Nephron progenitor cell (in vitro differentiated cells): ENCODE data around the gene FAM241B.

ENCODE experiments used
- DNase-seq: peaks from one replicate; pipeline ENCODE4 v3.0.0; 2021
- H3K27ac Mint-ChIP-seq: 2 replicates; pipeline ENCODE4 v1.8.0; 2021; ENCODE audit warnings: mild to moderate bottlenecking, moderate library complexity, mixed read lengths
- H3K27me3 Mint-ChIP-seq: 2 replicates; pipeline ENCODE4 v1.8.0; 2021; ENCODE audit warnings: mild to moderate bottlenecking, low read depth, mixed read lengths; ENCODE audit not compliant: poor library complexity
- H3K36me3 Mint-ChIP-seq: 2 replicates; pipeline ENCODE4 v1.8.0; 2021; ENCODE audit warnings: low read depth, mixed read lengths
- H3K4me1 Mint-ChIP-seq: 2 replicates; pipeline ENCODE4 v1.8.0; 2021; ENCODE audit warnings: mixed read lengths
- H3K4me3 Mint-ChIP-seq: 2 replicates; pipeline ENCODE4 v1.8.0; 2021; ENCODE audit warnings: mild to moderate bottlenecking, moderate library complexity, mixed read lengths
- H3K9me3 Mint-ChIP-seq: 2 replicates; pipeline ENCODE4 v1.8.0; 2021; ENCODE audit warnings: mild to moderate bottlenecking, moderate library complexity, mixed read lengths
- TF ChIP-seq, protein P1 (sequence below): fragments of 200-600 bp; sonication (generic); IDR thresholded peaks from 2 replicates; pipeline ENCODE4 v1.5.0; 2021; ENCODE audit warnings: antibody characterized with exemption

The FAM241B gene

DNA sequence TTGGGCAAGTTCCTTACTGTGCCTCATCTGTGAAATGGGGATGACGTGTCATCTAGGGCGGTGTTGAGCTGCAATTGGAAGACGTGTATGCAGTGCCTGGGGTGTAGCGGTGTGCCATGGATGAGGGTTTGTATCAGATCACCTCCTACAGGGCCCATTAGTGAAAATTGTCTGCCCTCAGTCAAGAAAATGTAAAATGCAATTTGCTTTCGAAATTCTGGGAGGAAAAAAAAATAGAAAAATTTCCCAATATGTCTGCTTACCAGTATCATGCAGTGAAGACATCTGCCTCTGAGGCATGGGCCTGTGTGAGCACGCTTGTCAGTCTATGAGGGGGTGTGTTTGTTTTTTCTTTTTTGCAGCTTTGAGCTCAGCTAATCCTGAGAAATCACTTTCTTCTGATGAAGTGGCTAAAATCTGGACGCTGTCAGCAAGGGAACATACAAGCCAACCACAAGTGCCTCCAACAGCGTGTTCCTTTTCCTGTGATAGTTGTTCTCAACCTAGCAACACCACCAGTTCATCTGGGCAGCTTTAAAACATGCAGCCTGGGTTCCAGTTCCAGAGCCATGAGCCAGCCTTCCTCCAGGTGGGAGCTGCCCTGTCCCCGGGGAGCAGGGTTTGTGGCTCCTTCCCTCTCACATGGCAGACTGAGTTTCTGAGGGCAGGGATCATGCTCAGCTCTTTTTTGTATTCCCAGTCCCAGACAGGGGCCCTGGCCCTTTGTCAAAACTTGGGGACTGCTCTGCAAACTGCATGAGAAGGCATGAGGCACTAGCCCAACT, 10.3 kb downstream of the FAM241B start:
- H3K27me3 Mint-ChIP-seq = peaks cover 23% of the 10 kb centered on the region
- peak overlapping the region; percentile 58 for H3K4me3 Mint-ChIP-seq
- TF ChIP-seq, protein P1, sequence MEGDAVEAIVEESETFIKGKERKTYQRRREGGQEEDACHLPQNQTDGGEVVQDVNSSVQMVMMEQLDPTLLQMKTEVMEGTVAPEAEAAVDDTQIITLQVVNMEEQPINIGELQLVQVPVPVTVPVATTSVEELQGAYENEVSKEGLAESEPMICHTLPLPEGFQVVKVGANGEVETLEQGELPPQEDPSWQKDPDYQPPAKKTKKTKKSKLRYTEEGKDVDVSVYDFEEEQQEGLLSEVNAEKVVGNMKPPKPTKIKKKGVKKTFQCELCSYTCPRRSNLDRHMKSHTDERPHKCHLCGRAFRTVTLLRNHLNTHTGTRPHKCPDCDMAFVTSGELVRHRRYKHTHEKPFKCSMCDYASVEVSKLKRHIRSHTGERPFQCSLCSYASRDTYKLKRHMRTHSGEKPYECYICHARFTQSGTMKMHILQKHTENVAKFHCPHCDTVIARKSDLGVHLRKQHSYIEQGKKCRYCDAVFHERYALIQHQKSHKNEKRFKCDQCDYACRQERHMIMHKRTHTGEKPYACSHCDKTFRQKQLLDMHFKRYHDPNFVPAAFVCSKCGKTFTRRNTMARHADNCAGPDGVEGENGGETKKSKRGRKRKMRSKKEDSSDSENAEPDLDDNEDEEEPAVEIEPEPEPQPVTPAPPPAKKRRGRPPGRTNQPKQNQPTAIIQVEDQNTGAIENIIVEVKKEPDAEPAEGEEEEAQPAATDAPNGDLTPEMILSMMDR = no peak
- no peak overlapping the region for H3K27ac Mint-ChIP-seq
- H3K36me3 Mint-ChIP-seq = no peaks in the 10 kb centered on the region
- peaks cover 38% of the 10 kb centered on the region for H3K4me1 Mint-ChIP-seq
- no peak for DNase-seq
- peaks cover 3% of the 10 kb centered on the region for H3K9me3 Mint-ChIP-seq

DNA sequence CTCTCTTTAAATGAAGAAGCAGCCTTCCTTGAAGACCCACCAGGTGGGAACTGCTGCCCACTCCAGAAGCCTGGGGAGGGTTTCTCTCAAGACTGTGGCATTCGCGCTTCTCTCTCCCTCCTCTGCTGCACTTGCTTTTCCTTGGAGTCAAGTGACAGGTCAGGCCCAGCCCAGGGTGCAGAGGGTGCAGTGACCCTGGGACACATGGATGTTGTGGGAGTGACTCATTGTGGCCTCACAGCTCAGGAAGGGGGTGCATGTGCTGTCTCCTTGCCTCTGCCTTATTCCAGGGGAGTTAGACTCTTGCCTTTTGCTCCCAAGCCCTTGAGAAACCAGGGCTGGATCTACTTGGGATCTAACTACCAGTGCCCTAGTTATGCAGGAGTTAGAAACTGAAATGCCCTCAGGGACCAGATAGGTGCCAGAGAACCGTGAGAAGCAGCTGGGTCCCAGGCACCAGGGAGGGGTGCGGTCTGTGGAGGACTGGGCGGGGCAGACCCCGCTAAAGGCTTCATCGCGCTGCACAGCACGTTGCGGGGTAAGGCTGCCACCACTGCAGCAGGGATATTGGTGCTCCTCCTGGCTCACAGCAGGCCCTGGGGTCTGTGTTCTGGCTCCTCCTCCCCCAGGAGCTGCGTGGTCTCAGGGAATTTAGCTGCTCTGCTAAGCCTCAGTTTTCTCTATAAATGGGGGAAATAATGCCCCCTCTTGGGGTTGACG, 11.4 kb downstream of the FAM241B start:
- no peak for DNase-seq
- peaks cover 49% of the 10 kb centered on the region for H3K4me1 Mint-ChIP-seq
- H3K36me3 Mint-ChIP-seq = no peaks in the 10 kb centered on the region
- TF ChIP-seq, protein P1 = no peak
- peaks cover 3% of the 10 kb centered on the region for H3K9me3 Mint-ChIP-seq
- no peak overlapping the region for H3K4me3 Mint-ChIP-seq
- no peak overlapping the region for H3K27ac Mint-ChIP-seq
- peaks cover 23% of the 10 kb centered on the region for H3K27me3 Mint-ChIP-seq

DNA sequence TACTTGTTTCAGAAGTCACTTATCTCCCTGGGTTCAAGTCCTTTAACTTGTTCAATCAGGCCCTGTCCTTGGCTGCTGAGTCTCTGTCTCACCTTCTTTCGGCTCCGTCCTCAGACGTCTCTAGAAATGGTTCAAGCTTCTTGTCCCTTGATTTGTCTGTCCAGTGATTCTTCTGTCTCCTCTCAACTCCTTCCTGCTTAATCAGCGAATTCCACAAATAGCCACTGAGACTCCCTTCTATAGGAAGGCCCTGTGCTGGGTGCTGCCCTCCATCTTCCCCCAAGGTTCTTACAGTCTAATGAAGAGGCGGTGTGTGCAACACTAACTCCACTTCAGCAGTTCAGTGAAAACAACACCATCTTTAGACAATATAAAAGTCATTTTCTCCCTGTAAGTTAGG, 12.7 kb downstream of the FAM241B start:
- DNase-seq = peak; percentile 0
- H3K27me3 Mint-ChIP-seq = peaks cover 27% of the 10 kb centered on the region
- no peak overlapping the region for H3K4me3 Mint-ChIP-seq
- no peak overlapping the region for H3K27ac Mint-ChIP-seq
- H3K9me3 Mint-ChIP-seq = peaks cover 3% of the 10 kb centered on the region
- TF ChIP-seq, protein P1 = no peak
- H3K36me3 Mint-ChIP-seq = no peaks in the 10 kb centered on the region
- peaks cover 62% of the 10 kb centered on the region for H3K4me1 Mint-ChIP-seq

DNA sequence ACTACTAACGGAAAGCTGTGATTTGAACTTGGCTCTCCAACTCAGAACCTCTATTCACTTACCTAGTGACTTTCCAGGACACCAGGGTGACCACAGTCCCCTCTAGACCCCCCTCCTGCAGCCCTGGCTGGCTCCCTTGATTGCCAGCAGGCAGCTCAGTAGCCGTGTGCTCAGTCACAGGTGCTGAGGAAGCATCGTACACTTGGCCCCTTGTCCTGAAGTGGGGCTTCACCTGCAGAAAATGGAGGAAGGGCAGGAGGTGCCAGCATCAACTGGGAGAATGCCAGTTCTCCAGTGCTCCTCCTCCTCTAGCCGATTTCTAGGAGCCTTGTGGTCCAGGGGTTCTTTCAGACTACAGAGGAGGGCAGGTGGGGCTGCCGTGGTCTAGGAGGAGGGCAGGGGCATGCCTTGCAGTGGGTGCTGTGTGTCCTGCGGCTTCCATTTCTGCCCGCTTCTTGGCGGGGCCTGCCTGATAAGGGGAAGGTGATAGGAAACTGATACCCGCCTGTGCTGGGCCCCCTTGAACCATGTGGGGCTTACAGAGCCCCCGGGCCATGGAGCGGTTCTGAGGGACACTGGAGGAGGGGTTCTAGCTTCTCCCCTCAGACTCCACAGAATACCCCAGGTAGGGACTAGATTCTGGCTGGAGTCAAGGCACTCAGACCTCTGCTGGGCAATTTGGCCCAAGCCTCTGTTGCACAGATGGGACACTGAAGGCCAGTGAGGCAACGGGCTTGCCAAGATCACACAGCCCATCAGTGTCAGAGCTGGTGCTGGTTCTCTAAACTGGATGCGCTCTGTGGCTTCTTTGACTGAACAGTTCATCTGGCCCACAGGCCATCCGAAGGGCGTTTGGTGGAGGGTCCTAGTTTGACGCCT, 14.0 kb downstream of the FAM241B start:
- H3K4me3 Mint-ChIP-seq = no peak overlapping the region
- peaks cover 67% of the 10 kb centered on the region for H3K4me1 Mint-ChIP-seq
- peaks cover 3% of the 10 kb centered on the region for H3K9me3 Mint-ChIP-seq
- no peaks in the 10 kb centered on the region for H3K36me3 Mint-ChIP-seq
- TF ChIP-seq, protein P1 = no peak
- no peak for DNase-seq
- H3K27me3 Mint-ChIP-seq = peaks cover 25% of the 10 kb centered on the region
- H3K27ac Mint-ChIP-seq = no peak overlapping the region

DNA sequence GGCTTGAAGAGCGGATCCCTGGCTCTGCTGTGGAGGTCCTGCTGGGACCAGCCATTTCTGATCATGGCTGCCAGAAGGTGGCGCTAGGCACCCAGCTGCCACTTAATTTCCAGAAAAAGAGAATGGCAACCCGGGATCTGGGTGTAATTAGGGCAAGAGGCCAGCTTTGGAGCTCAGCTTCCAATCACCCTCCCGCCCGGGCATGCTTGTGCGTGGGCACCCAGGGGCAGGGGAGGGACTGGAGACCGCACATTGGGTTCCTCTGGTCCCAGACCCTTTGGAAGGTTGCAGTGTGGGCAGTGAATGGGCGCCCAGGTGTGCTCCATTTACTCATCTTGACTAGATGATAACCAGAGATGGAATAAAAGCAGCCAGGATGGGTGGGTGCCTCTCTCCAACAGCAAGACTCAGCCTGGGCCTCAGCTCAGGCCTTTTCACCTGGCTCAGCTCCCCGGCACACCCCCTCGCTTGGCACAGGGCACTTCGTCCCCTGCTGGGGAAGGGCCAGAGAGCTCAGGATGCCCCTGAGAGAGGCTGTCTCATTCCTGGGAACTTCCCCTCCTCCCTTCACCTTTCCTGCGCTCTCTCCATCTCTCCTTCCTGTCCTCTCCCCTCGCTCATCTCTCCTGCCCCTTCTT, 14.7 kb downstream of the FAM241B start:
- DNase-seq = peak; percentile 78
- TF ChIP-seq, protein P1 = peak; percentile 82
- Mint-ChIP-seq H3K27ac (no peak overlapping the region), H3K27me3 (peaks cover 29% of the 10 kb centered on the region), H3K4me3 (no peak overlapping the region), H3K4me1 (peaks cover 67% of the 10 kb centered on the region), H3K9me3 (peaks cover 3% of the 10 kb centered on the region), H3K36me3 (no peaks in the 10 kb centered on the region)
